CD4-positive, alpha-beta T cell treated with Interleukin-4 for 1 hour (primary cell): ENCODE results near the gene CCSER2.
"Not testable (repeated sequence)": the region's sequence is repeated elsewhere in the genome, so short reads cannot be mapped to it uniquely, and the experiment has no call there.

Experiments
- DNase-seq, 2 donors: peaks; one replicate each; pipeline ENCODE4 v3.0.0-alpha.2; 2020 to 2022

CCSER2 gene

DNA sequence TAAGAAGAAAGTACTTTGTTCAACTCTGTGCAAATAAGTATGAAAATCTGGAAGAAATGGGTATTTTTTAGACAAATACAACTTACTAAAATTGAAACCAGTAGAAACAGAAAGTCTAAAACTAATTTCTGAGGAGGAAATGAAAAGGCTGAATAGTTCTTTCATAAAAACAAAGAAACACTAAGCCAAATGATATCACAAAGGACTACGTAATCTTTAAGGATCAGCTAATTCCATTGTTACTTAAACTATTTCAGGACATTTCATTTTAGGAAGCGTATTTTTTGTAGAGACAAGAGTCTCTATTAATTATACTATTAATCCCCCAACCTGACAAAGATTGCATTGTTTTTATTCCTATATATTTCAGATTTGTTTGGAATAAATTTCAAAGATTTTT, 11.2 kb upstream of the CCSER2 start:
- no peak for DNase-seq

DNA sequence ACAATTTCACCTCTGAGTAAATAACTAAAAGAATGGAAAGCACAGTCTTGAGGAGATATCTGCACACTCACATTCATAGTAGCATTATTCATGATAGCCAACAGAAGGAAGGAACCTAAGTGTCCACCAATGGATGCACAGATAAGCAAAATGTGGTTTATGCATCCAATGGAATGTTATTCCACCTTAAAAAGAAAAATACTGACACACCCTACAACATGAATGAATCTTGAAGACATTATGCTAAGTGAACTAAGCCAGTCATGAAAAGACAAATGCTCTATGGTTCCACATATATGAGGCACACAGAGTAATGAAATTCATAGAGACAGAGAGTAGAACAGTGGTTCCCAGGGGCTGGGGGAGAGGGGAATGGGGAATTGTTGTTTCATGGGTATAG, 6.5 kb upstream of the CCSER2 start:
- DNase-seq = no peak

DNA sequence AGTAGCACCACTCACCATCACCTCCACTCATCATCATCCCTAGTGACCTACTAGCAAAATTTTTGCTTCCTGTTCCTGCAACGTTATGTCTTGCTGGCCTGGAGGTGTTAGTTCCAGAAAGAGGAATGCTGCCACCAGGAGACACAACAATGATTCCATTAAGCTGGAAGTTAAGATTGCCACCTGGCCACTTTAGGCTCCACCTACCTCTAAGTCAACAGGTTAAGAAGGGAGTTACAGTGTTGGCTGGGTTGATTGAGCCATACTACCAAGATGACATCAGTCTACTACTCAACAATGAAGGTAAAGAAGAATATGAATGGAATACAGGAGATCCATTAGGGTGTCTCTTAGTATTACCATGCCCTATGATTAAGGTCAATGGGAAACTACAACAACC, 4.8 kb upstream of the CCSER2 start:
- DNase-seq = not testable (repeated sequence)

- DNase-seq = not testable (repeated sequence)
Observed at GRCh38 chr10:84326995-84327394, 1.4 kb upstream of the CCSER2 start.

DNA sequence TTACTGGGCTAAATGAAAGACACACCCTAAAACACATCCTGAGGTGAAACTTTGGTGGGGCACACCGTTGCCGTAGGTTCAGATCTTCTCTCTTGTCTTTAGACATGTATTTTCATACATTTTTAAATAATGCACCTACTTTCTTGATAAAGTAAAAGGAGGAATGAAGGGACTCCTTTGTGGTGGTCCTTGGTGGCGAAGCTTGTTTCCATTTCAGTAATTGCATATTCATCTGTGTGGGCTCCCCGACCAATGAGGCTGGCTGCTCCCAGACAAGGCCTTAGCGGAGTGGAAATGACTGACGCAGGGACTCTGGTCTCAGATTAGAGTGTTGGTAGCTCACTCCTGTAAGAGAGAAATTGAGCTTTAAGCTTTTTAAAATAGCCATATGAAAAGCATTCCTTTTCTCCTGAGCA, 815 bp downstream of the CCSER2 start:
- no peak for DNase-seq

DNA sequence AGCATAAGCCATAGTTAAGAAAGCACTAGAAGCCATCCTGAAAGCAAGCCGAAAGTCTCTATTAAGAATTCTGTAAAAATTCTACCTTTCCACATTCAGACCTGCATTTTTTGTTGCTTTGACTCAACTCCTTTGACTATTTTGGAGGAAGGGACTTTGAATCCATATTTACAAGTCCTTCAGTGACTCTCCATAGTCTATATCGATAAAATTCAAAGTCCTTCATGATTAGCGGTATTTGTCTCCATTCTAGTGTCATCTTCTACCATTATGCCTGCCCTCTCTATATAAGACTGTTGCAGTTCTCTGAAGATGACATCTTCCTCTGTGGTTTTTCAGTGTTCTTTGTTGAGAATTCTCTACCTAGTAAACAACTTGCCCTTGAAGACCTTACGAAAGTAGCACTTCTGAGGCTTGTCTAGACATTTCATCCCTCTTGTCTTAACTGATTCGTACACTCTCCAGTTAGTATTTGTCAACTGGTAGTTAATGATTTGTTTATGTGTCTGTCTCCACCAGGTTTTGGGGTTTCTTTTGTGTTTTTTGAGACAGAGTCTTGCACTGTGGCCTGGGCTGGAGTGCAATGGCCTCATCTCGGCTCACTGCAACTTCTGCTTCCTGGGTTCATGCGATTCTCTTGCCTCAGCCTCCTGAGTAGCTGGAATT, 1.7 kb downstream of the CCSER2 start:
- DNase-seq = peak; percentile 57 to 82

DNA sequence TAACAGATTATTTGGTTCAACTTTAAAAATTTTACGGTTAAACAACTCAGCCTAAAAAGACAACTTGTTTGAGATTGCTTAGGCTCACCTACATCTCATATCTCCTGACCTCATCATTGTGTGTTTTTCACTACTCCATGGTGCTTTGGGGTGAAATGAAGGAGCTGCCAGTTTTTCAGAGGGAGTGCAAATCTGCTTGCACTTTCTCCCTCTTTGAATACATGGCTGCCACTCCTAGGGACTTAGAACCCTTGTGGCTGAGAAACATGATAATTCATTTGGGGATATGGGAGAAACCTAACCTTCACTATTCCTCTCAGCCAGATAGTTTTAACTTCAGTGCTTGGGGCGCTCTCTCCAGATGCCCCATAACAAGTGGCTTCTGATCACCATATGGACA, 2.7 kb downstream of the CCSER2 start:
- DNase-seq = no peak

DNA sequence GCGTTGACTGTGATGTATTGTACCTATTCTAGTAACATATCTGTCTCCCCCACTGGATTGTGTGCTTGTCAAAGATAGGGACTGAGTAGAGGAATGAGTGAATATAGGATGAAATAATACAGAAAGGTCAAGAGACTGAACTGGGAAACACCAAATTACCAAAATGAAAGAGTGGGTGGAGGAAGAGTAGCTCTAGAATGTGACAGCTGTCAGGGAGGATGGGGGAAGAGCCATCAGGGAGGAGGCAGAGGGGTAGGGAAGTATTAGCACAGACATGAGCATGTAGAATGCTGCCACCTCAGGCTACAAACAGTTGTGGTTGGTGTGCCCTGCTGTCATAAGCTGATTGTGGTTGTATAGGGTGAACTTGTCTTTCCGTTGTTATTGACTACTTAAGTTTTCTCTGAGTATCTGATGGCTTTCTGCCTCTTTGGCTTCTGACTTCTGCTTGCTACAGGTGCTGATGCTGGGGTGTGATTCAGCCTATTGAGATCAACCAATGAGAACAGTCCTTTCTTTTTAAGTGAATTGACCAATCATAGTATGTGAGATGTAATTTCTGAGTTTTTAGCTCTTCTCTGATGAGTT, 5.6 kb downstream of the CCSER2 start:
- DNase-seq = peak; percentile 83 to 92

DNA sequence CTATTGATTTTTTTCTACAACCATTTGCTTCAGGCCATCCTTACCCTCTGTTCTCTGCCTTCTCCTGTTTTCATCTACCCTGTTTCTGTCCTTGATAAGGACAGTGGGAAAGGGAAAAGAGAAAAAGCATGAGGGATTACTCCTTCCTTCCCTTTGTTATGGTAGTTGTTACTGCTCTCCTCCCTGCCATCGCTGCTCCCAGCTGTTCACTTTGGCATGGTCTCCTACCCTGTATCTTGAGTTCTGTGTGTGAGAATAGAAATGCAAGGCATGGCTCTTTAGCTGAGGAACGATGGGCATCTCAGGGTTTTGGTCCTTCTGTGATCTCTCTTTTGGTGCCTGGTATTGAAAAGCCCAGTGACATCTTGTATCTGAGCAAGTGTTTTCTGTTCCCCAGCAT, 6.4 kb downstream of the CCSER2 start:
- no peak for DNase-seq

DNA sequence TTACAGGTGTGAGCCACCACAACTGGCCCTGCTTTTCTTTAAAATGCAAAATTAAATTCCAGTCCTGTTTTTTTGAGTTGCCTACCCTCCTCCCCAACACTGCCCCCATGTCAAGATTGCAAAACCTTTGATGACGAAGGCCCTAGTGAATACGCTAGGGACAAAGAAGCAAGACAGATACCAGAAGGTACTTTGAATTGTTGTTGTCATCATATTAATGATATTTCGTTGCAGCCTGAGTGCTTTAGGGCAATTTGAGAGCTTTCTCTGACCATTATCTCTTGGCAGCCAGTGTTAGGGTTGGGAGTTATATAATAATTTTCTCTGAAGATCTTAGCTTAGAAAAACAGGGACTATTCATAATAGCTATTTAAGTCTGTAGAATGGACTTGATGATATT, 7.1 kb downstream of the CCSER2 start:
- DNase-seq = no peak

GRCh38 chr10:84336406-84337090, 8.2 kb downstream of the CCSER2 start:
- DNase-seq = no peak

DNA sequence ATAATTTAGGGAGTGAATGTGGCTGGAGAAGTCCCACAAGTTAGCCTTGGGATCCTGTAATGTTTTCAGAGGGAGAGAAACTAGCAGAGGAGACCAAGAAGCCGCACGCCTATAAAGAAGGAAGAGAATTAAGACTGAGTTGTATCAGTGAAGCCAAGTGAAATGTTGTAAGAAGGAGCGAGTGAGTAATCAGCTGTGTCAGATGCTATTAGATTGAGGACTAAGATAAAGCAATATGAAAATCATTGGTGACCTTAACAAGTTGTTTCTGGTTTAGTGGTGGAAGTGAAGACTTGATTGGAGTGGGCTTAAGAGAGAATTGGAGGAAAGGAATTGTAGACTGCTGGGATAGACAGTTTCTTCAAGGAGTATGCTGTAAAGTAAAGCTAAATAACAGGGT, 8.8 kb downstream of the CCSER2 start:
- DNase-seq = no peak

GRCh38 chr10:84339025-84339424, 10.6 kb downstream of the CCSER2 start:
- DNase-seq = no peak

GRCh38 chr10:84340187-84340586, 11.8 kb downstream of the CCSER2 start:
- no peak for DNase-seq

GRCh38 chr10:84340632-84341537, 12.5 kb downstream of the CCSER2 start:
- no peak for DNase-seq

GRCh38 chr10:84341538-84341856, 13.1 kb downstream of the CCSER2 start:
- no peak for DNase-seq

DNA sequence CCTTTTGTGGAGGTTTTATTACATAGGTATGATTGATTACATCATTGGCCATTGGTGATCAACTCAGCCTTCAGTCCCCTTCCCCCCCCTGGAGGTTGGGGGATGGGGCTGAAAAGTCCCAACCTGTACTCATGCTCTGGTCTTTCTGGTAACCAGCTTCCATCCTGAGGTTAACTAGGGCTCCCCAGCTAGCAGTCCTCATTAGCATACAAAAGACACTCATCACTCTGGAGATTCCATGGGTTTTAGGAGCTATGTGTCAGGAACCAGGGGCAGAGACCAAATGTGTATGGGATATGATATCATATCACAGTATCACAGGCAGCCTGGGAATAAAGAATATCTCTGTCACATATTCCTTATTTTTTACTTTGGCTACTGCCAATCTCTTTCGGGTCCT, 13.6 kb downstream of the CCSER2 start:
- no peak for DNase-seq

GRCh38 chr10:84342584-84342983, 14.2 kb downstream of the CCSER2 start:
- DNase-seq = no peak

DNA sequence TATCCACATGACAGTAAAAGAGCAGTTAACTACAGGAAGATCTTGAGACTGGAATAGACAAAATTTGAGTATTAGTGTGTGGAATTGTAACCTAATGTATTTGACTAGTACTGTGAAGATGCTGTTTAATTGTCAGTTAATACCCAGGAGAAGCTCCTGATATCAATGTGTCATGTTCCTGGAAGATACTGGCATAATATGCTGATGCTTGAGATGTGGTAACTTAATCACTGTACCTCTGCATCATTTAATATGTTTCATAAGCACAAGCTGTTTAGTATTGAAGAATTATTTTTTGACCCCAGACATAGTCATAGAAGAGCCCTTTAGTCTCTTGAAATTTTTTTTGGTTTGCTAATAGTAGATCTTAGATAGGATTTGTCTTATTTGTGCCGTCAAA, 15.4 kb downstream of the CCSER2 start:
- DNase-seq = no peak

- DNase-seq = no peak
Observed at GRCh38 chr10:84344526-84344925, 16.1 kb downstream of the CCSER2 start.

GRCh38 chr10:84347575-84348002, 19.2 kb downstream of the CCSER2 start:
- not testable (repeated sequence) for DNase-seq

DNA sequence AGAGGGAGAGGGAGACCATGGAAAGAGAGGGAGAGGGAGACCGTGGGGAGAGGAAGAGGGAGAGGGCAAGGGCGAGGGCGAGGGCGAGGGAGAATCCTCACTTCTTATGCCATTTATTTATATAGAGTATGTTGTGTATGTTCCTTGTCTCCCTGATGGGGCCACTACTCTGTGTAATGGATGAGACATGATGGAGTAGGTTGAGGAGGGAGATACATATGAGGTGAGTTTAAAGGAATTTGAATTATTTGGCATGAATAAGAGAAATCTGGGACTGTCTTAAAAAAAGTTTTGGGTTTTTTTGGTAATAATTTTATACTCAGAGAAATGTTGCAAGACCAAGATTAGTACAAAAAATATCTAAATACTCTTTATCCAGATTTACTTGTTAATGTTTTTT, 20.1 kb downstream of the CCSER2 start:
- no peak for DNase-seq

- DNase-seq = no peak
Observed at GRCh38 chr10:84348860-84349259, 20.5 kb downstream of the CCSER2 start.
